Activated CD8-positive, alpha-beta memory T cell treated with anti-CD3 and anti-CD28 coated beads for 24 hours (primary cell): ENCODE measurements around the gene RAPGEF4.

ENCODE experiments used
- DNase-seq: peaks from one replicate; pipeline ENCODE4 v3.0.0-alpha.2; 2020

Gene RAPGEF4

DNA sequence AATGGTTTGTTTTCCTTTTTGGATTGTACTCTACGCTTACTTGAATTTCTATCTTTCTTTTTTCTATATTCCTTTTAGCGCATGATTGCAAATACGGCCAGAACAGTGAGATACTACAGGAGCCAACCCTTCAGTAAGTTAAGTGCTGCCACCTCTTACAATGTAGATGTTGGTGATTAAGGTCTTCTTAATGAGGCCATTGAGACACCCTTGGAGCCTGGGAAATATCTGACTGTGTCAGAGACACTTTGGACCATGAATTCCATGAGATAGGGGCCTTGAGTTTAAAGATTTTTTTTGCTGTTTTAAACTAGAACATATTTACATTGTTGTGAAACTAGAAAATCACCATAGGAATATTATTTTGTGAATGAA lies 312.9 kb downstream of the RAPGEF4 start:
- no peak for DNase-seq

DNA sequence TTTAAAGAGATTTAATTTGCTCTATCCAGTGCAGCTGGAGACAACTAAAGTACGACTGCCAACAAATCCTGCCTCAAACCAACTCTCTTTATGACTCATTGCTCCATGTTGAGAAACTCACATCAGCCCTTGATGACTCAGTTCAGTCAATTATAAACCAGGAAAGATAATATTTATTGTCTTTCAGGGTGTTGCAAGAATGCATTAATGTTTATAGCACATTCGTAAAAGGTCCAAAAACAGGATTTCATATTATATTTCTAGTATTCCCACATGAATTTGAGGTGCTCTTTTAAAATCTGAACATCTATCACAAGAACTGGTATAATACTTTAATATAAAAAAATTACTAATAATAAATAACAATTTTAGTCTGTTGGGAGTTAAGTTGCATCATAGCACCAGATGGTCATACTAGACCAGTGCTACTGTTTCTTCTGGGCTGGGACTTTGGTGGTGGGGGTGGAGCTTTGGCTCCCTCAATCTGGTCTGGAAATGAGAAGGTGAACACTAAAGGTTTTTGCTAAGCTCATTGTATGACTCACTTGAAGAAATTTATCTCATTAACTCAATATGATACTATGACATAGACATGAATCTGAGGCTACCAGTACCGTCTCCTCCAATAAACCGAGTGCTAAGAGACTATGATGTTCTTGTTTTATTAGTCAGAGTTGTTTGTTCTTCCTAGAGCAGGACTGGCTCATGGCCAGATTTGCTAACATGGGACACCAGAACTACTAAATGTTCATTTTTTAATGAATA lies 313.4 kb downstream of the RAPGEF4 start:
- DNase-seq = no peak

DNA sequence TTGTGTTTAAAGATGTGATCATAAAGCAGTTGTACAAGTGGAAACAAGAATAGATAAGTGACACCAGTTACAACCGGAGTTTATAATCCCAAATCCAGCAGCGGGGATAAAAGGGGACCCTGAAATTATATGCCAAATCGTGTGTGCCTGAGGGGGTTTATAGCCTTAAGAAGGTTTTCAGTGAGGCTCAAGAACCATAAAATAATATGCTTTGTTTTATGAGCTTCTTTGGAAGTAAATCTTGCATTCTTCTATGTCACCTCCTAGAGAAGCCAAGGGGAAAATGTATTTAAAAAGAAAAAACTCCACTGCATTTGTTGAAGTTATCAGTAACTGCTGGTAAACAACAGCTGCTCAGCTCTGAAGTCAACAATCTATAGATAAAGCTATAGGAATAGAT lies 314.2 kb downstream of the RAPGEF4 start:
- no peak for DNase-seq

DNA sequence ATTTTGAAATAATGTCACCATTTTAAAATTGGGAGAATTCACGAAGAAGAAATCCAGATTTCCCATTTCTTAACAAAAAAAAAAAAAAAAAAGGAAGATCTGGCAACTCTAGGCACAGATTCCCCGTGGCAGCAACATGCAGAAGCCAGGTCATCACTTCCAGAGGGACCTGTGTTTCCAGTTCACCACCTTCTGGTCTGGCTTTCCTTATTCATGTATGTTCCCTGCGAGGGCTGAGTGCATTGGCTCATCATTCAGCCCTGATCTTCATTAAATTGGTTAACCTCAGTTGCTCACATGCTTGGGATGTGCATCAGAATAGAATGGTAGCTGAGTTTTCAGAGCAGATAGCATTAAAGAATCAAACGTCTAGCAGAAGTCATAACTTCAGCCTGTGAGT lies 315.0 kb downstream of the RAPGEF4 start:
- no peak for DNase-seq

DNA sequence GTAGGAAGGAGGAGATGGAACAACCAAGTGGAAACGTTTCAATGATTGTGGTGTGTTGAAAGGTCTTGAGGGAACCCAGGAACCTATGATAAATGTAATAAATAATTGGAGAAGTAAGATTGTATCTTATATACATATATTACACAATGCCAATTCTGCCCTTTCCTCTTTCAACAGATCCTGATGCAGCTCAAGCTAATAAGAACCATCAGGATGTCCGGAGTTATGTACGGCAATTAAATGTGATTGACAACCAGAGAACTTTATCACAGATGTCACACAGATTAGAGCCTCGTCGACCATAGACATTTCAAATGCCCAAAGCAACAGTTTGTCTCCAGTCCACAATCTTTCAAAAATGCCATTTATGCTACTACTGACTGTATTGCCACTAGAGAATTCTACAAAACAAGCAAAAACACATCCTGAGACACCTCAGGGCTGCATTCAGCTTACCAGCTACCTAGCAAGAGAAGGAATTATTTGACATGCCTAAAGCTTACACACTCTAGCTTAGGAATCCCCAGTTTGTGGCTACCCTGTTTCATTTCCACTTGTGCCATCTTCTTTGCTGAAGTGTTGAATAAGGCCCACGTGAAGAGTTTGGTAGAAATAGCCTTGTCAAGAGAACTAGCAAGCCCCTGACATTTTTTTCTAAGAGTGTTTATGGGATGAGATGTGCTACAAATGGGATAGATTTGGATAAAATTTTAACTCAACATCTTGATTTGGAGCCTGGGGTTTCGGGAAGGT lies 316.0 kb downstream of the RAPGEF4 start:
- no peak for DNase-seq

DNA sequence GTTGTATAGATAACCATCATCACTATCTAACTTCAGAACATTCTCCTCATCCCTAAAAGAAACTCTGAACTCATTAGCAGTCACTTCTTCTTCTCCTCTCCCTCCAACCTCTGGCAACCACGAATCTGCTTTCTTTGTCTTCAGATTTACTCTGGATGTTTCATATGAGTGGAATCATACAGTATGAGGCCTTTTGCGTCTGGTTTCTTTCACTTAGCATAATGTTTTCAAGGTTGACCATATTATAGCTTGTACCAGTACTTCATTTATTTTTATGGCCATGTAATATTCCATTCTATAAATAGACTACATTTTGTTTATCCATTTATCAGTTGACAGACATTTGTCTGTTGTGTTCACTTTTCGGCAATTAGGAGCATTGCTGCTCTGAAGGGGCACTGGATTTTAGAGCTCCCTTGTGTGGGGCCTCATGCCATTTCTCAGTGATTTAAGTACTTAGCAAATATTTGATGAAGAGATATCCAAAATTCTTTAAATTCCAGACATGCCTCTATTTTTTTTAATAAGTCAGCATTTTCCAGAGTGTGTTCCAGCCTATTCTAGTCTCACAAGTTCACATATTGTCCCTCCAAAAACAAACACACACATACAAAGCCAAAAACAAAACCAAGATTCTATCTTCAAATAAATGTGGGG lies 317.5 kb downstream of the RAPGEF4 start:
- DNase-seq = no peak

DNA sequence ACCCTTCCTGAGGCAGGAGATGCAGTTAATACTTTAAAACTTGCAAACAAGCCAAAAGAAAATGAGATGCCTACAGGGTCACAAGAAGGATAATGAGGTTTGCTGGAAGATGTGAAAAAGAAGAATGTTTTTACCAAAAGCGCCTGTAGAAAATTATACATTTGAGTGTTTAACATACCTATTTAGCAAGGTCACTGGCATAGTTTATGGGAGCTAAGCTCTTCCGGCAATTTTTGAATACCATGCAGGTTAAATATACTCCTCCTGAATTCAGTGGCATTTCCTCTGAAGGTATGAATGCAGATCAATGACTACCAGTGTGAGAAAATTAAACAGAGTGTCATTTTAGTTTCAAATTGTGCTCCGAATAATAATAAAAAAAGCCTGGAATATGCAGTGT lies 318.8 kb downstream of the RAPGEF4 start:
- DNase-seq = no peak

DNA sequence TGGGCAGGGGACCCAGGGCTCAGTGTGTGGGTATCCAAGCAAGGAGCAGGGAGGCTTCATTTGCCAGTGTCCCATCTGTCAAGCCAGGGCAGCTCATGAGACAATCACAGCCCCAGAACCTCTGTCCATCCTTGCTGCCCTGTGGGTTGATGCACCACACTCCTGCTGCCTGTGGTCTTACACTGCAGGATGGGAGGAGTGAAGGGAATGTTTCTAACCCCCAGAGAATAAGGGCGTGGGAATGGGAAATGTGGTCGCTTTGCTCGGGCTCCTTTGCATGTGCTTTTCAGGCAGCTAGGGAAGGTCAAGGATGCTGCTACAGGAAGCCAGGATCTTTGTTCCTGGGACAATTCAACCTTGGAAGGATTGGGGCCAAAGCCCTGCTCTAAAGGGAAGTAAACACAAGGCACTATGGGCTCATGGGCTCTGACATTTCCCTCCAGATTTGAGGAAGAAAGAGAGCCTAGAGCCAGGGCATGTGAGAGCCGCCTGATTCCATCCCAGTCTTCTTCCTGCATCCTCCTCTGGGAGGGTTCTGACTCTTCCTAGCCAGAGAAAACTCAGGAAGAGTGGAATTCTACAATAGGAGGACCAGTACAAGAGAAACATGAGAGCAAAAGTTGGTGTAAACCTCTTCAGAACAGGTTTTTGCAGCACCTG lies 321.2 kb downstream of the RAPGEF4 start:
- DNase-seq = no peak

DNA sequence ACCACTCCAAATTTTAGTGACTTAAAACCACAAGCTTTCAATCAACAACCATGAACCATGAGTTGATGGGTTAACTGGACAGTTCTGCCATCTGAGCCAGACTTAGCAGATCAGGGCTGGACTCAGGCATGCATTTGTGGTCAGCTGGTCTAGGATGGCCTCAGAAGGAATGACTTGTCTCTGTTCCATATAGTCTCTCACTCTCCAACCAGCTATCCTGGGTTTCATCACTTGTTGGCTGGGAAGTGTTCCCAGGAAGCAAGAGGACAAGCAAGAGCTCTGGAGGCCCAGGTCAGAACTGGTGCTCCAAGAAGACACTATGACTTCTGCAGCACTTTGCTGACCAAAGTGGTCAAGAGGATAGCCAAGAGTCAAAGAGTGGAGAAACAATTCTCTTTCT lies 322.5 kb downstream of the RAPGEF4 start:
- no peak for DNase-seq

DNA sequence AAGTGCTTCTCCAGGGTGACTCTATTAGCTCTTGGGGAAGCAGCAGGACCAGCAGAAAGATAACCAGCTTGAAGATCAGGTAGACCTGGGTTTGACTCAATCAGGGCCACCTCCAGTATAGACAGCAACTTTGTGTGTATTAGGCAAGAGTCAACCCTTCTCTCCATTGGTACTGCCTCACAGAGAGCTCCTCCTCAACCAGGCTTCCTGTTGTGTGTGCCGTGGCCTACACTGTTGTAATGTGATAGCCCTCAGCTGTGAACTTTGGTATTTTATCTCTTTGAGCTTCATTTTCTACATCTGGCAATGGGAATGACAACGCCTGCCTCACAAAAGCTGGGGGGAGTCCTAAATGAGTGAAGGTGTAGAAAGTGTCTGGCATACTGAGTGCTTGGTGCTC lies 323.0 kb downstream of the RAPGEF4 start:
- no peak for DNase-seq

DNA sequence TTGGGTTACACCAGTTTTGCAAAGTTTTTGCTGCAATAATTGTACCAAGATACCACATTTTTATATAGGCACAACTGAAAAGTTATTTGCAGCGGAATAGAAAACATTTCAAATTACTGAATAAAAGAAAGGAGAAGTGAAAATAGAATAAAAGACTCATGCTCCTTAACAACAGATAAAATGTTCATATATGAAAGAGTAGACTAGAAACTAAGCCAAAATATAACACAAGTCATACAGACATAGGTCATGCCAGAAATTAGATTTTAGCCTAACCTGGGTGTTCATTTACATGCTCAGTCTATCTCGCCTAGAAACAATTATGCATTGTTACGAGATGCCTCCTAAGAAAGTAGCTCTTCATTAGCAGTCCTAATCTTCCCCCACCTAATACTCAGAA lies 323.6 kb downstream of the RAPGEF4 start:
- DNase-seq = no peak

DNA sequence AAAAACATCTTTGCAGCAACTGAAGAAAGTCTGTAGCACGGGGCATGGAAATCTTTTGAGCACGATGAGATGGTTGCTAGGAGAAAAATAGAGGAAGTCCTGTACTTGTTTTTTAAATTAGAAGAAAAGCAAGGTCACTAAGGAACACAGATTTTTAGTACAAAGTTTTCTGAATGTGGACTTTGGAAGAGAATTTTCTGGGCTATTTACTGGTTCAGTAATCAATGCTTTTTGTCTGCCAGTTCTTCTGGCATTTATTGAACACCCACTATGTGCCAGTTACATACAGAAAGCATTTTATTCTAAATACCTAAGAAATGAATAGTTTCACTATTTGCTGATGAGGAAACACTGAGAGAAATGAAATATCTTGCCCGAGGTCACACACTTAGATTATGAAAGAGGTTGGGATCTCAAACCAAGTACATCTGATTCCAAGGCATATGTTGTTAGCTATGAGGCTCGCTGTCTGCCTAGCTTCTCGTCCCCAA lies 324.4 kb downstream of the RAPGEF4 start:
- DNase-seq = no peak

DNA sequence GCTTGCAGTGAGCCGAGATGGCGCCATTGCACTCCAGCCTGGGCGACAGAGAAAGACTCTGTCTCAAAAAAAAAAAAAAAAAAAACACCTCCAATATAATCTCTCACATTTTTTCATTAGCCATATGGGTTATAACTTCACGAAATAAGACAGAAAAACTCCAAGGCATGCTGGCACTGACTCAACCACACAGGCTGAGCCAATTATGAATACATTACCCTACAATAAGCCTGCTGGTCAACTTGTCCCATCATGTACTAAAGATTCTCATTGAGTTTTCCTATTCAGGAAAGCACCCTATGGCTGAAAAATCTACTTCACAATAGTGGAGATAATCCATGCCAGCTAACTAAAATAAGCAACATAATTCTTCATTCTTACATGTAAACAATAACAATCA lies 327.2 kb downstream of the RAPGEF4 start:
- no peak for DNase-seq

DNA sequence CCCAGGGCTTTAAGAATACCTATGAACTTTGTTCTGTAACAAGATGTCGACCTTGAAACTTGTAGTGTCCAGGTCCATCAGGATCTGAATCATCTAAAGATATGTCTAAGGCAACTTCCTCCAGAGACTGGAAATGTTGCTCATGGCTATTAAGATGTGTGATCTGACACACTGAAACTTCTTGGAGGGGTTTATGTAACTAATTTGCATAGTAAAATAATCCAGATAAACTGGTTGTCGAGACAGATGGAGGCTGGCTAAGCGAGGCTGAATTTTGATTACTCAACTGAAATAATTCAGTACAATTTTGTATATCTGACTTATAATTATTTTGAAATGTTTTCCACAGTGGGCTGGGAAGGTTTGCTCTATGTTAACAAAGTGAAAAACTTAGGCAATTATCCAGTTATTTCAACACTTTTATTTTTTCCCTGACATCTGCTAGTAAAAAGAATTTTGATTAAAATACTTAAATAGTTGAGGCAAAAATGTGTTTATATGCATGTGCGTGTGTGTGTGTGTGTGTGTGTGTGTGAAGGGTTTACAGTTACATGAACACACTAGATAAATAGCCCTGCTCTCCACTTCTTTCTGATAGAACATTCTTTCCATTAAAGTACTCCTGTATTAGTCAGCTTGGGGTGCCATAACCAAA lies 328.6 kb downstream of the RAPGEF4 start:
- no peak for DNase-seq

DNA sequence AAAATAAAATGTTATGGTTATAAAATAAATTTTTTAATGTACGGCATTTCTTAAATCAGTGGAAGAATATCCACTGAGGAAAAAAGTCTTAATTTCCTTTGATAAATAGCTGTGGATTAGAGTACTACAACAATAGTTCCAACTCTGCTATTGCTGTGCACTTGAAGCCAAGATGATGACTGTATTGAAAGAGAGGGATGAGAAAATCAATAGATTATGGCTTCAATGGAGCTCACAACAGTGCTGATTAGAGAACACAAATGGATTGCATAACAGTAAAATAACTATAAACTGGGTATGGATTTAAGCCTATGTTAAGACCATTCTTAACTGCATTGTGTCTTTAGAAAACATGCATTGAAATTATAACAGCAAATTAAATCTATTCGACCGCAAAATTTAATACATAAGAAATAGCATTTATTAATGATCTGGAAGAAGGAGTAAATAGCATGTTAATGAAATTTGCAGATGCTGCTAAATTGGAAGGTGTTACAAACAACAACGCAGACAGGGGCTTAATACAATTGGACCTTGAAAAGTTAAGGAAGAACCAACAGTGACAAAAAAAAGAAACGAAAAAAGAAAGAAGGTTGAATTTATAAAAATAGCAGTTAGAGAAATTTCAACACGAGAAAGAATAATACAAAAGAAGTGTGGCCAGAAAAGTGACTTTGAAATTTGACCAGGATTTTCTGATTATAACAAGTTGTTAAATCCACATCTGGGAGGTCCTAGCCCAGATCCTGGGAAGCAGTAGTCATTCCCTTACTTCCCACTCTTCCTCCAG lies 331.4 kb downstream of the RAPGEF4 start:
- DNase-seq = no peak

DNA sequence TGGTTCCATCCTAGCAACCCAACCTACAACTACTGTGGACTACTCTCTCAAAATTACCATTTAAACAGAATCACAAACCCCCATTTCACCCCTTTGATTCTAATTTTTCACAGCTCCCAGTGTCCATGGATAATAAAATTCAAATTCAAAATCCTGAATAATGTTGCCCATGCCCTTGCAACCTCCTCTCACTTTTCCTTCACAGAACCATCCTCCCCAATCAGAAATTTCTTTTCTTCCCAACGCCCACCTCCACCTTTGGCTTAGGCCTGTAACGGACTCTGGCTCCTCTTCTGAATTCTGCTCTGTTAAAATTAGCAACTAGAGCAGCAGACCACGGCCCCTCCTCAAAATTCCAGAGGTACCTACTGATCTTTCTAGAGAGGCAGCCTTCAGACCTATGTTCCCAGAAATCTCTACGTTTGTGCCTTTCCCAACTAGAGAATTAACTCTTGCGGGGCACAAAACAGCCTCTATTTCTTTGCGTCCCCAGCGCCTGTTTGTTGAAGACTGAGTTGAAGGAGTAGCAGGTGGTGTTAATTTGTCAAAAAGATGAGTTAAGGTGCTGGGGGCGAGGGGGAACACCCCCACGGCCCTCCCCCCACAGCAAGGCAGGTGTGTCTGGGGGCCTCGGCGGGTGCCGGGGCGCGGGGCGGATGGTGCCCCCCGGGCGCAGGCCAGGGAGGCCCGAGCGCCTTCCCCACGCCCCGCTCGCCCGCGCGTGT lies 339.6 kb downstream of the RAPGEF4 start:
- no peak for DNase-seq

DNA sequence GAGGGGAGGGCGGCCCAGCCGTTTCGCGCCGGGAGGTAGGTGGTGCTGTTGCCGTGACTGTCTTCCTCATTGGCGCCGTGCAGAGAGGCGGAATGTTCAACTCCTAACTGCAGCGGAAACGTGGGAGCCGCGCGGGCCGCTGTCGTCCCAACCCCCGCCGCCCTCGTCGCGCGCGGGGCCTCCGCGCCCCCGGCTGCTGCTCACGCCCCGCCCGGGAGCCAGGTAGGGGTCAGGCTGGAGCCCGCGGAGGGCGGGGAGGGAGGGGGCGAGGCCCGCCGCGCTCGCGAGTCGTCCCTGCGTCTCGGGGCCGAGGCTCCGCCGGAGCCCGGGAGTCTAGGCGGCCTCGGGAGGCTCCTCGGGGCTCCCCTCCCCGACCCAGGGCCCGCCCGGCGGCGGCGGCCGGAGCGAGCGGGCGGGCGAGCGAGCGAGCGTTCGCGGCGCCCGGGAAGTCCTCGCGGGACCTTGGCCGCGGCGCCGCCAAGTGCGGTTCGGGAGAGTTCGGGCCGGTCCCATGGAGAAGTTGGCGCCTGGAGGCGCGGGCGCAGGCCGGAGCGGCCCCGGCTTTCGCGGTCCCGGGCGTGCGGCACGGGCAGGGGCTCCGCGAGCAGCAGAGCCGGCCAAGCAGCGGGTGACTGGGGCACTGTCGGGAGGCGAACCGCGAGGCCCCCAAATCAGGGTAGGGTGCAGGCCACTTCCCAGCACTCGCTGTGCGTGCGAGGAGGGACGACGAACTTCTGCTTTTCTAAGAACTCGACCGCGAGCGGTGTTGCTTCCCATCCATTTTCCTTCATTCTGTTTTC lies 340.3 kb downstream of the RAPGEF4 start, which contains the start of gene MAP3K20:
Gene MAP3K20, plus strand, starts transcription at position 66 of the 800 bp plus-strand sequence. CDS start 15,186 bp downstream, outside the sequence.
- DNase-seq = peak; percentile 77

DNA sequence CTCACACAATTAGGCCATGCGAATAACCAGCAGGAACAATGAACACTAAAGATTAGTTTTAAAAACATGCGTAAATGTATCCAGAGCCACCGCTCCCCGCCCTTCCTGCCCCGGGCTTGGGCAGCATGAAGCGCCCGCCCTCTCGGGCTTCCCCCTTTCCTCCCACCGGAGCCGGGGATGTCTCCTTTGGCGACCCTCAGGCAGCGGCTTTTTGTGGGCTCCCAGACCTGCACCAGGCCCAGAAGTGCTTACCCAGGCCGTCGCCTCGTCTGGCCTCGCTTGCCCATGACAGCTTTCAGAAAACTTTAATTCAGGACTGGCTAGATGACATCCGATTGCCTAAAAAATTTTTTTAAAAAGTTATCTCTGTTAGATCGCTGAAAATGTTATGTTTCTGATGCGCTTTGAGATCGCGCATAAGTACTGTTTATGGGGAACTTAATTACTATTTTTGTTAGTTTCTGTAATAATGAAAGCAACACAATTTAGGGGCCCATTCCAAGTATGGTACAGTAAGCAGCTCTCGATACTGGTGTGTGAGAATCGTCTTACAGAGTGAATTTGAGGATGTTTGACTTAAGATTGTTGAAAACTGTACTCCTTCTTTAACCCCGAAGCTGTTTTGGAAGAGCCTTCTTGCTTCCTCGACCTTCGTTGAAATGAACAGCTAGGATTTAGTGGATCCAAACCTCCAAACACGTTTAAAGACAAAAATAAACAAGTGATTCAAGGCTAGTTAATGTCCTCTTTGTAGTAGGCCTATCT lies 341.1 kb downstream of the RAPGEF4 start:
- DNase-seq = peak; percentile 72

DNA sequence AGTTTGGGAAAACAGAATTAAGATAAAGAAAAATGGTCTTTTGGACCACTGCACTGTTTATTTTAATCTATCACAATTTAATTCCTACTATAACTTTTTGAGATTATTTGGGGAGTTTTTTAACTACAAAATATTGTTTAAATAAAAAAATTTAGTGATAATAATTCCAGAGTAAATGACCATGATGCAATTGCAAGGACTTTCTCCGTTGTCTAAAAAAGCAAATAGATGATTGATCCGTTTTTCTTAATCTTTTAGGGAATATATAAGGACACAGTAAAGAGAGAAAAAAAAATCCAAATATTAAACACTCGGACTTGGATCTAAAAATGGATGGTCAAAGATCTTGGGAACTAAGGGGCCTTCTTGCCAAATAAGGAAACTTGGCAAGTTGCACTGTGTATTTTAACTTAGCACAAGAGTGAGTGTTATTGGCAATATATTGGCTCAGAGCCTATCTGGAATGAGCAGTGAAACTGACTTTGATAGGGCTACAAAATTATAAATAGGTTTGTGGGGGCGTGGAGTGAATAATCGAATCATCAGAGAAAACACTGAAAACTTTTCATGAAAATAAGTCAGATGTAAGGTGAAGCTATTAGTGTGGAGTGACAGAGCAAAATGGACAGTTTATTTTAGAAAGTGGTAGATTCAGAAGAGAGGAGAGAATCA lies 342.0 kb downstream of the RAPGEF4 start:
- DNase-seq = no peak
